Measurements from ENCODE around the gene CLEC4E.
"Not testable (repeated sequence)": the region's sequence is repeated elsewhere in the genome, so short reads cannot be mapped to it uniquely, and the experiment has no call there.

Gene CLEC4E

DNA sequence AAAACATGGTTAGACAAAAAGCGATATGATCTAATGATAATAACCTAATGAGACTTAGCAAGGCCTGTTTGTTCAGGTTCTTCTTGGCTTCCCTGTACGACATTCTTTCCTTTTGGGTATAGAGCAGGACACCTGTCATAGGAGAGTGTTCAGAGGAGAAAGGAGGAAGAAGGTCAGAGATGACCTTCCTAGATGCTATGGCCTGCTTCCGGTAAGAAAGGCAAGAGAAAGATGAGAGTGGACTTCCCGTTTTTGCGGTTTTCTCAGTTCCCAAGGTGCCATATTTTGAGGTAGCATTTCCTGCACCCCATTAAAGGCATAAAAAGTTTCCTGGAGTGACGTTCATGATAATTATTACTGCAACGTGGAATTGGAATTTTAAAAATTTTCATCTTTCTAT lies 8.7 kb downstream of the CLEC4E start:
- no peak for DNase-seq

DNA sequence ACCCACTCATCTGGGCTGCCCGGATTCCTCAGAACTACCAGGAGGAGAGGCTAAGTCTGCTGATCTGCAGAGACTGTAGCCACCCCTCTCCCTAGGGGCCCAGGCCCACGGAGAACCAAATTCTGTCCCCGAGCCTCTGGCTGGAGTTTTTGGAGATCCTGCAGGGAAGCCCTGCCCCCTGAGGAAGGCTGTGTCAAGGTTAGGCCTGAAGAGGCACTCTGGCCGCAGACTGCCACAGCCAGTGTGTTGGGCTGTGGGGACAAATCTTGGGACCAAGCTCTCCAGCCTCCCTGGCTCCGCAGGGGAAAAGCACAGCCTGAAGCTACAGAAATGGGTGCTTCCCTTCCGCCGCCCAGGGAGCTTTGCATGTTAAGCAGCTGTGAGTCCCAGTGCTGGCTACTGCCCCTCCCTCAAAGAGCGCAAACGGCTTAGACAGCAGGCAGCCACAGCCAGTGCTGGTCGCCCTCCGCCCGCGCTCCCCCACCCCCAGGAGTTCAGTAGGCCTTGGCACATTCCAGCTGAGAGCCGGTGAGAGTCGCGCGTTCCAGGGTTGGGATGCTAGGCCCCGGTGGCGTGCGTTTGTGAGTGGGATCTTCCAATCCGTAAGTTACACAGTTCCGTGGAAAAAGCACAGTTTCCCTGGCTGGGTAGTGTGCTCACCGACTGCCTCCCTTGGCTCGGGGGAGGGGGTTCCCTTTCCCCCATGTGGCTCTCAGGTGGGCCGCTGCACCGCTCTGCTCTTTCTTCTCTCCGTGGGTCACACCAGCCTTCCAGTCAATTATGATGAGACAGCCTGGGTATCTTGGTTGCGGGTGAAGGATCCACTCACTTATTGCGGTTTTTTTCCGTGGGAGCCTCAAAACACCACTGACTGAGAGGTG lies 13.2 kb downstream of the CLEC4E start:
- no peak for DNase-seq

- no peak for DNase-seq
These were observed 21.5 kb downstream of the CLEC4E start for GRCh38 chr12:8519171-8519570.

DNA sequence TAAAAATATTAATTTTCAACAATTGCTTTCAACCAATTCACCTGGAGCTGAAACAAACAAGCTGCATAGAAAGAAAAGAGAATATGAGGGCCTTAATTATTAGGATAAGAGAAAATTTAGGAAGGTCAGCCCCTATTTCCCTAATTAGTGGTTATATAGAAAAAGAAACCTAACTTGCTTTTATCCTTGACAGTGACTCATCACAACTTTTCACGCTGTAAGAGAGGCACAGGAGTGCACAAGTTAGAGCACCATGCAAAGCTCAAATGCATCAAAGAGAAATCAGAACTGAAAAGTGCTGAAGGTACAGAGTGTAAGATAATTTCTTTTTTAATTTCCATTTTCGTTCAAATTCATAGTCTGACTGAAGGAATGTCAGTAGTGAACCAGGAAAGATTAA lies 22.7 kb downstream of the CLEC4E start:
- DNase-seq: no peak

DNA sequence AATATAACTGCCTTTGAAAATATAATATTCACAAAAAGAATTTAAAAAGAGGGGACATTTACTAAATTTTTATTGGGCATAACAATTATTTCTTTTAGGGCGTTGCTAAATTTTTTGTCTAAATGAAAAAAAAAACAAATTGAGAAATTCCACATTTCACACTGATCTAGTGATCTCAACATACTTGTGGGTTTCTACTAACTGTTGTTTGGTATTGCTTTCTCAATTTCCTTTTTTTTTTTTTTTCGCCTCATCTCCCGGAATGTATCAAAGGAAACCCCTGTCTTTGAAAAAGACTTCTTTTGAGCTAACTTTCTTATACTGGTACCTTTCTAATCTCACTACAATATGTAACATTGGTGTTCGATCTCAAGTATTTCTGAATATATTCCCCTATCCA lies 27.4 kb downstream of the CLEC4E start, which contains the start of gene CLEC4D:
CLEC4D (plus strand) TSS at position 248 of the 400 bp plus-strand sequence. CDS start 230 bp downstream, outside the sequence.
- DNase-seq: no peak

- DNase-seq: no peak
These were observed 31.5 kb downstream of the CLEC4E start for GRCh38 chr12:8508910-8509841.

DNA sequence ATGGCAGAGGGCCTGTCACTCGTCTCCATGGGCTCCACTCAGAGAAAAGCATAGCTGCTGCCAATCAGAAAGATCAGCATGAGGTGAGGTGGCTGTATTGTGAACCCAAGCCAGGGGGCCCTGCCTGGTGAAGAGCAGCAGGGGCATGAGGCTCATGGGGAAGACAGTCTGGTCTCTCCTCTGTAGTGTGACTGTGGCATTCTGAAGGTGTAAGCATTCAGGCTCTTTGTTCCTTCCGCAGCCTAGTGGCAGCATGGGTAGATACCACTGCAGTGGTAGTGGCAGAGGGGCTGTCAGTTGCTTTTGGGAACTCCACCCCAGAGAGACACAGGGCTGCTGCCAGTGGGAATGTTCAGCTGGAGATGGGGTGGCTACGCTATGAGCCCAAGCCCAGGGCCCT lies 32.5 kb downstream of the CLEC4E start:
- DNase-seq: no peak

DNA sequence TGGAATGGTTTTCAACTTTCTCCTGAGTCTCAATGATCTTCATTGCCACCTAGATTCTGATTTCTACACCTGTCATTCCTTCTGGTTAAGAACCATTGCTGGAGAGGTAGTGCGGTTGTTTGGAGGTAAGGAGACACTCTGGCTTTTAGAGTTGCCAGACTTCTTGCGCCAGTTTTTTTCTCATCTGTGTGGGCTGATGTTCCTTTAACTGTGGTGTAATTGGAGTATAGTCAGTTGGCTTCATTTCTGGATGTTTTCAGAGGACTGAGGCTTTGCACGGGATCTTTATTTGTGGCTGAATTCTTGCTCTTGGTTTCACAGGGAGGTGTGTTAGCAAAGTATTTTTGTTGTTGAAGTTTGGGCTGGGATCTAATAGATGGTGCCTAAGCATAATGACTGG lies 33.1 kb downstream of the CLEC4E start:
- no peak for DNase-seq

GRCh38 chr12:8504351-8504750 lies 36.4 kb downstream of the CLEC4E start:
- no peak for DNase-seq

GRCh38 chr12:8501720-8502119 lies 39.0 kb downstream of the CLEC4E start:
- DNase-seq: no peak

GRCh38 chr12:8499616-8500015 lies 41.1 kb downstream of the CLEC4E start:
- no peak for DNase-seq

GRCh38 chr12:8496074-8496473 lies 44.6 kb downstream of the CLEC4E start:
- not testable (repeated sequence) for DNase-seq

- not testable (repeated sequence) for DNase-seq
These were observed 45.0 kb downstream of the CLEC4E start for GRCh38 chr12:8495671-8496070.

DNA sequence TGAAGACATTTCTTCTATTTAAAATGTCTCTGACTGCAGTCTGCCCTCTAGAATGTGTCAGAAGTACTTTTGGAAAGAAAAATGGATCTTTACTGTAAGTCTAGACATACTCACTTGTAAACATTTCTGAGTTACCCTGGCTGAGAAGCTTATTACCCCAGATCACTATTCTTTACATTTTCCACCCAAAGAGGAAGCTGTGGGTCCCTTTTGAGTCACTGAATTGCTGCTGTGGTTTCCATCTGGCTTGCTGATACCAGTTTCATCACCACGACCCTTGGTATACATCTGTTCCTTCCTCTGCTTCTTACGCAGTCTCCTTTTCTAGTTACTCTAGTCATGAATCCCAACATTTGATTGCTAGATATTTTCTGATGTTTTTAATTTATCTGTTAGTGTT lies 47.6 kb downstream of the CLEC4E start:
- no peak for DNase-seq

GRCh38 chr12:8491646-8492530 lies 48.8 kb downstream of the CLEC4E start:
- no peak for DNase-seq

Data from SHP77 (cell line).